AG04449 (cell line): Measurements from ENCODE around the gene CEP164.

ENCODE experiments used
- CTCF ChIA-PET: fragments of 350-600 bp; formaldehyde crosslinking; extraction: SDS; loops from one replicate; lab custom pipeline; 2021; ENCODE audit warnings: antibody characterized with exemption; lab: Yijun Ruan, JAX
- POLR2A ChIA-PET: fragments of 400-600, 350-600 bp; formaldehyde crosslinking; extraction: SDS; loops from one replicate; lab custom pipeline; 2020; ENCODE audit warnings: antibody characterized with exemption, inconsistent platforms; lab: Yijun Ruan, JAX
- DNase-seq: peaks from one replicate; pipeline ENCODE4 v3.0.0-alpha.2; 2010; ENCODE audit warnings: low read depth, low spot score
- H3K4me3 ChIP-seq: 2 replicates; pipeline ENCODE4 v1.5.1; 2011; ENCODE audit warnings: low read depth, mild to moderate bottlenecking, control low read depth, low read length
- TF ChIP-seq, protein P1 (sequence below): IDR thresholded peaks from one replicate; pipeline ENCODE4 v1.5.1; 2011; ENCODE audit warnings: mild to moderate bottlenecking, moderate library complexity, low read length, control low read depth, inconsistent platforms; ENCODE audit not compliant: insufficient read depth; ENCODE audit errors: missing control alignments

Gene CEP164

DNA sequence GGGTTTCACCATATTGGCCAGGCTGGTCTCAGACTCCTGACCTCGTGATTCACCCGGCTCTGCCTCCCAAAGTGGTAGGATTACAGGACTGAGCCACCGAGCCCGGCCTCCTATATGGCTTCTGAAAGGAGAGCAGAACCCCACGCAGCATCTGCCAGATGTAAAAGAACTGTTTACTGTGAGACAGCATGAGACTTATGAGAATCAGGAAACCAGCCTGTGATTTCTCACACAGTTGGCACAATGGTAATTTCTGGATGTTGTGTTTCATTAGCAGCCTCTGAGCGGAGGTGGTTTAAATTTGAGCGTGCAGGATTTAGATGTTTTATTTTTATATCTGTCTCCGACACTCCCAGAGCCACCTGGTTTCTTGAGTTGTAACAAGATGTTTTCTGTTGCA lies 33.8 kb downstream of the CEP164 start:
- DNase-seq: no peak
- TF ChIP-seq, protein P1, sequence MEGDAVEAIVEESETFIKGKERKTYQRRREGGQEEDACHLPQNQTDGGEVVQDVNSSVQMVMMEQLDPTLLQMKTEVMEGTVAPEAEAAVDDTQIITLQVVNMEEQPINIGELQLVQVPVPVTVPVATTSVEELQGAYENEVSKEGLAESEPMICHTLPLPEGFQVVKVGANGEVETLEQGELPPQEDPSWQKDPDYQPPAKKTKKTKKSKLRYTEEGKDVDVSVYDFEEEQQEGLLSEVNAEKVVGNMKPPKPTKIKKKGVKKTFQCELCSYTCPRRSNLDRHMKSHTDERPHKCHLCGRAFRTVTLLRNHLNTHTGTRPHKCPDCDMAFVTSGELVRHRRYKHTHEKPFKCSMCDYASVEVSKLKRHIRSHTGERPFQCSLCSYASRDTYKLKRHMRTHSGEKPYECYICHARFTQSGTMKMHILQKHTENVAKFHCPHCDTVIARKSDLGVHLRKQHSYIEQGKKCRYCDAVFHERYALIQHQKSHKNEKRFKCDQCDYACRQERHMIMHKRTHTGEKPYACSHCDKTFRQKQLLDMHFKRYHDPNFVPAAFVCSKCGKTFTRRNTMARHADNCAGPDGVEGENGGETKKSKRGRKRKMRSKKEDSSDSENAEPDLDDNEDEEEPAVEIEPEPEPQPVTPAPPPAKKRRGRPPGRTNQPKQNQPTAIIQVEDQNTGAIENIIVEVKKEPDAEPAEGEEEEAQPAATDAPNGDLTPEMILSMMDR: no peak
- ChIA-PET CTCF (no interaction called here), POLR2A (no interaction called here)
- H3K4me3 ChIP-seq: no peak overlapping the region

DNA sequence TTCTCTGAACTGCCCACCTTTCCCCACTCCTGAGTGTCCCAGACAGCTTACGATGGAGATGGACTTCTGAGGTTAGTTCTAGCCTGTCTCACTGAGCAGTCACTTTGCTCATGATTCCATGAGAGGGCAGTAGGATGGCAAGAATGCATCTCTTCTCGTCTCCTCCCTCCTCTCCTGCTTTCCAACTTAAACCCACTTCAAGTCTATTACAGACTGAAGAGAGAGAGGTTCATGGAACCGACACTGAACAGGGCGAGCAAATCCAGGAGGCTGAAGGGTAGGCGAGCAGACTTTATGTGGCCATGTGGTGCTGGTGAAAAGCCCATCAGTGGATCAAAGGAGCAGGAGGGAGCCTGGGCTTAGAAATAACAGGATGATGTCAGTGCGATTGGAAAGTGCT lies 38.6 kb downstream of the CEP164 start:
- no peak overlapping the region for H3K4me3 ChIP-seq
- TF ChIP-seq, protein P1: no peak
- ChIA-PET POLR2A (no interaction called here), CTCF (interaction anchor here (0.8 to 1.8 kb wide), 6 partner anchors 11 to 451 kb away, joined by 3 to 9 read pairs (median 4); no protein-coding TSS in a partner anchor)
- no peak for DNase-seq

DNA sequence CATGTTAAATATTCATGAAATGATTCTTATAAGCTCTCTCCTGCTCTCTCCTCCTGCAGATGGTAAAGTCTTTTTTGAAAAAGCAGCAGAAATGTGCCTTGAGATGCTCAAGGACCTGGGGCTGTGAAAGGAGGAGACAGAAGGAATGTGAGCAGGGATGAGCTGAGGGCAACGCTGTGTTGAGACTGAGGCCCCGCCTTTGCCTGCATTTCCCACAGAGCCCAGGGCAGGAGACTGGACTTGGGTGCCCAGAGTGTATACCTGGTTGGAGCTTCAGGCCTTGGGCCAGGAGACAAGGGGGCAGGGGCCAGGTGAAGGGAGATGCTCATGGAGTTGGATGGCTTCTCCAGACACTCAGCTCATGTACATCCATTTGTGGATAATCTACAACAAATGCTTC lies 39.2 kb downstream of the CEP164 start:
- TF ChIP-seq, protein P1: no peak
- no peak overlapping the region for H3K4me3 ChIP-seq
- no peak for DNase-seq
- ChIA-PET CTCF (interaction anchor here (1.1 to 1.8 kb wide), 6 partner anchors 8 to 450 kb away, joined by 3 to 9 read pairs (median 4); no protein-coding TSS in a partner anchor), POLR2A (no interaction called here)

DNA sequence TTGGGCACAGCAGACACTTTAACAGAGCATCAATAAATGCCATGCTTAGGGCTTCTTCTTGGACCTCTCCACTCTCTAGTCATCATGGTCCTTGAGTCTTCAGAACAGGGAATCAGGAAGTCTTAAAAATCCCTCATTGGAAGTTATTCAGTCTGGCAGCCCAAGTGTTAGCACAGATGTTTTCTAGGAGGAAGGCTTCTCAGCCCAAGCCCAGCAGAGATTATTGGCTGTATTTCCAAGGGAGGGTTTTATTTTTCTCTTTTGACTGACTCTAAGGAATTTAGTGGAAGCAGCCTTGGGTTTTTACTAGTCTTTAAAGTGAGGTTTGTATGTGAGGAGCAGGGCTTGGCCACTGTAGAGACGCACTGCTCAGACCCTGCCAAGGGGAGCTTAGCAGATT lies 41.9 kb downstream of the CEP164 start:
- H3K4me3 ChIP-seq: no peak overlapping the region
- POLR2A ChIA-PET: no interaction called here
- no peak for DNase-seq
- TF ChIP-seq, protein P1: no peak
- CTCF ChIA-PET: no interaction called here

DNA sequence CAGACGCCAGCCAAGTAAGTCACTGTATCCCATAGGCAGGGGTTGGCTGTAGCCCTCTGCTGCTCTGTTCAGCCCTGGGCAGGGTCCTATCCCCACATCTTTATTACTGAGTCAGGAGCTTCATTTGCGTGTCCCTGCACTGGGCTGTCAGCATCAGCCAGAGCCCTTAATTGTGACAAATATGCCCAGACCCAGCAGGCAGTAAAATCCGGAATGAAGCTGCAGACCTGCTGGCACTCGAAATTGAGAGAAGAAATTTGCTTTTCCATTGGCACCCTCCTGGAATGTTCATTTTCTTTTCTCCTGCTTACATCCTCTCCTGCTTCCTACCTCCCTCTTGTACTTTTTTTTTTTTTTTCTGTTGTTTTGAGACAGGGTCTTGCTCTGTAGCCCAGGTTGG lies 43.8 kb downstream of the CEP164 start:
- no peak for DNase-seq
- no peak overlapping the region for H3K4me3 ChIP-seq
- ChIA-PET CTCF (interaction anchor here (1.1 kb wide), 1 partner anchor 248 kb away, joined by 3 read pairs; no protein-coding TSS in a partner anchor), POLR2A (interaction anchor here (0.7 kb wide), 1 partner anchor 13 kb away, joined by 4 read pairs; no protein-coding TSS in a partner anchor)
- TF ChIP-seq, protein P1: no peak

DNA sequence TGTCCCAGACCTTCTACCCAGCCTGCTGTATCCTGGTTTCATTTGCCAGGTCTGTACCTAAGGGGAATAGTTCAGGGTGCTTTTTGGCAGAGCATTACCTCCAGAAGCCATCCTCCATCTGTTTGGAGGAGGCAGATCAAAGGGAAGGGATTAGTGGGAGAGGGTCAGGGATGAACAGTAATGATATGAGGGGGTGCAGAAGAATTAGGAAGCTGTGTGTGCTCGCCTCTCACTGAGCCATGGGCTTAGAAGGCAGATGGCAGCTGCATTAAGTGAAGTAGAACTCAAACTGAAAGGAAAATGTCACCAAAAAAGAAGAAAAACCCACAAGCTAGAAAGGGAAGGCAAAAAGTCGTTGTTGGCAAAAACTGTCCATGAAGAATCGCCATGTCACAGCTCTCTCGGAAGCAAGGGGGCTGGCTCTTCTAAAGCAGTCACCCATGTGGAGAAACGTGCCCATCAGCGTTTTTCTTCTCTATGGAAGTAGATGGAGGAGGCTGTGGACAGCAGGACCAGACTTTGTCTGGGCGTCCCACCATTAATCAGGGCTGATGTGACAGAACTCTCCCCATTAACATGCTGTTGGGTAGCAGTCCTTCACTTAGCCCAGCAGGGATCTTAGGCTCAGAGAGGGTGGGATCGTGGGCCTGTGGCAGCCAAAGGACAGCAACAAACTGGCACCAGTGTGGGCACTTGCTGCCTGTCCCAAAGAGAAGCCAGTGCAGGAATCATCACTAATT lies 46.8 kb downstream of the CEP164 start:
- ChIA-PET POLR2A (no interaction called here), CTCF (interaction anchor here (0.7 kb wide), 1 partner anchor 32 kb away, joined by 3 read pairs; no protein-coding TSS in a partner anchor)
- no peak overlapping the region for H3K4me3 ChIP-seq
- TF ChIP-seq, protein P1: no peak
- no peak for DNase-seq
